Activated CD4-positive, alpha-beta T cell treated with anti-CD3 and anti-CD28 coated beads for 4 hours (primary cell): ENCODE data around the gene CIDEC.

ENCODE experiments used
- DNase-seq, 2 donors: peaks; one replicate each; pipeline ENCODE4 v3.0.0-alpha.2; 2020

CIDEC gene

GRCh38 chr3:9841015-9841414 lies 39.0 kb downstream of the CIDEC start:
- no peak for DNase-seq

GRCh38 chr3:9838856-9839255 lies 41.2 kb downstream of the CIDEC start:
- DNase-seq = no peak

GRCh38 chr3:9837701-9838582 lies 42.1 kb downstream of the CIDEC start:
- DNase-seq = no peak

- no peak for DNase-seq
These were observed 45.3 kb downstream of the CIDEC start for GRCh38 chr3:9834520-9835380.

GRCh38 chr3:9833078-9833477 lies 47.0 kb downstream of the CIDEC start:
- DNase-seq = no peak

- DNase-seq = no peak
These were observed 48.8 kb downstream of the CIDEC start for GRCh38 chr3:9831253-9831652.

- DNase-seq = no peak
These were observed 51.0 kb downstream of the CIDEC start for GRCh38 chr3:9828801-9829755.

GRCh38 chr3:9826815-9827573 lies 53.1 kb downstream of the CIDEC start:
- DNase-seq = no peak

GRCh38 chr3:9825451-9826040 lies 54.5 kb downstream of the CIDEC start:
- DNase-seq = no peak

- DNase-seq = no peak
These were observed 59.1 kb downstream of the CIDEC start for GRCh38 chr3:9820946-9821345.

- DNase-seq = no peak
These were observed 59.5 kb downstream of the CIDEC start for GRCh38 chr3:9820543-9820942.

- no peak for DNase-seq
These were observed 61.3 kb downstream of the CIDEC start for GRCh38 chr3:9818666-9819335.

- DNase-seq = no peak
These were observed 62.6 kb downstream of the CIDEC start for GRCh38 chr3:9817436-9817835.
